DOHH2 (cell line): ENCODE results near the gene SCNN1A.

Experiments used
- H3F3A ChIP-seq: fragments of 200-600 bp; sonication (generic), shearing (Covaris generic); 2 replicates; pipeline ENCODE4 v1.6.0; 2016; ENCODE audit warnings: antibody characterized with exemption, mild to moderate bottlenecking; ENCODE audit not compliant: control insufficient read depth, insufficient read depth
- H3K27ac ChIP-seq: fragments of 200-600 bp; sonication (generic); 2 replicates; pipeline ENCODE4 v1.5.1; 2014; ENCODE audit warnings: low read depth, mild to moderate bottlenecking, low read length, moderate library complexity
- H3K27me3 ChIP-seq: fragments of 200-600 bp; sonication (generic); 2 replicates; pipeline ENCODE4 v1.6.1; 2014; ENCODE audit warnings: mild to moderate bottlenecking, low read length, mixed read lengths; ENCODE audit not compliant: control insufficient read depth
- H3K36me3 ChIP-seq: fragments of 200-600 bp; sonication (generic); 2 replicates; pipeline ENCODE4 v1.6.1; 2014; ENCODE audit warnings: mild to moderate bottlenecking, low read length, moderate library complexity, mixed read lengths; ENCODE audit not compliant: control insufficient read depth
- H3K4me1 ChIP-seq: fragments of 200-600 bp; sonication (generic); 2 replicates; pipeline ENCODE4 v1.6.1; 2014; ENCODE audit warnings: mild to moderate bottlenecking, low read length, mixed read lengths; ENCODE audit not compliant: control insufficient read depth
- H3K4me2 ChIP-seq: fragments of 200-600 bp; sonication (generic); 2 replicates; pipeline ENCODE4 v1.6.0; 2014; ENCODE audit warnings: mild to moderate bottlenecking, low read length, moderate library complexity
- H3K4me3 ChIP-seq: fragments of 200-600 bp; sonication (generic); 2 replicates; pipeline ENCODE4 v1.5.1; 2014; ENCODE audit warnings: mild to moderate bottlenecking, low read length, mixed read lengths
- H3K79me2 ChIP-seq: fragments of 200-600 bp; sonication (generic); 2 replicates; pipeline ENCODE4 v1.6.1; 2014; ENCODE audit warnings: mild to moderate bottlenecking, low read length, mixed read lengths; ENCODE audit not compliant: control insufficient read depth
- H3K9me2 ChIP-seq: fragments of 200-600 bp; sonication (generic); replicated peaks from 2 replicates; pipeline ENCODE4 v1.6.1; 2014; ENCODE audit warnings: mild to moderate bottlenecking, low read length, mixed read lengths; ENCODE audit not compliant: control insufficient read depth
- H3K9me3 ChIP-seq: fragments of 200-600 bp; sonication (generic); 2 replicates; pipeline ENCODE4 v1.6.1; 2014; ENCODE audit warnings: antibody characterized with exemption, low read length, mixed read lengths; ENCODE audit not compliant: control insufficient read depth, insufficient read depth
- H4K20me1 ChIP-seq: fragments of 200-600 bp; sonication (generic); 2 replicates; pipeline ENCODE4 v1.6.0; 2014; ENCODE audit warnings: low read depth, mild to moderate bottlenecking, antibody characterized with exemption, low read length, moderate library complexity; ENCODE audit not compliant: control insufficient read depth, insufficient read depth
- CTCF ChIP-seq: fragments of 200-600 bp; sonication (generic); IDR thresholded peaks from one replicate; pipeline ENCODE4 v1.5.1; 2014; ENCODE audit warnings: antibody characterized with exemption, mild to moderate bottlenecking, low read depth, low read length; ENCODE audit not compliant: poor library complexity, severe bottlenecking
- EZH2phosphoT487 ChIP-seq: fragments of 200-600 bp; sonication (generic); IDR thresholded peaks from 2 replicates; pipeline ENCODE4 v1.6.1; 2017; ENCODE audit warnings: borderline replicate concordance, mild to moderate bottlenecking, antibody characterized with exemption, low read length, moderate library complexity, mixed read lengths

The SCNN1A gene

GRCh38 chr12:6323340-6323994 lies 51.9 kb downstream of the SCNN1A start:
- no peaks in the 10 kb centered on the region for H3K9me2 ChIP-seq
- peak overlapping the region; percentile 43 for H3K4me3 ChIP-seq
- H3K27ac ChIP-seq: no peak overlapping the region
- H3K36me3 ChIP-seq: peaks cover 7% of the 10 kb centered on the region; the same call in 1 of the 2 replicates
- peaks cover 8% of the 10 kb centered on the region; the same call in 1 of the 2 replicates for H3K27me3 ChIP-seq
- no peaks in the 10 kb centered on the region for H3F3A ChIP-seq
- peaks cover 28% of the 10 kb centered on the region for H3K4me1 ChIP-seq
- peak overlapping the region; percentile 71 for H3K4me2 ChIP-seq
- no peaks in the 10 kb centered on the region for H3K9me3 ChIP-seq
- H3K79me2 ChIP-seq: no peaks in the 10 kb centered on the region
- TF ChIP-seq CTCF (peak; percentile 70), EZH2phosphoT487 (no peak)
- H4K20me1 ChIP-seq: no peaks in the 10 kb centered on the region

DNA sequence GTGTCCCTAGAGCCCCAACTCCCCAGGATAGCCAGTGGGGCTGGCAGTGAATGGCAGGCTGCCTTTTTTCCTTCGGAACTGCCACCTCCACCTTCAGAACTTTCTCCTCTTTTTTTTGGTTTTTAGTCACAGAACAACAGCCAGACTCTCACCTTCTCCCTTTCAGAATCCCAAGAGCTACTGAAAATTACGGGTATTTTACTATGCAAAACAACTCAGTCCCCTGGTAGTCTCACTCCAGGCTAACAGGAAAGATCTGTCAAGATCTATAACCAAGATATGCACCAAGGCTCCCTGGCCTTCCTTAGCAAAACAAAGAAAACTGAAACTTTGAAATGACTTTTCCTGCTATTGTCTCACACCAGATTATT lies 52.4 kb downstream of the SCNN1A start:
- H3K4me2 ChIP-seq: peak overlapping the region; percentile 71

DNA sequence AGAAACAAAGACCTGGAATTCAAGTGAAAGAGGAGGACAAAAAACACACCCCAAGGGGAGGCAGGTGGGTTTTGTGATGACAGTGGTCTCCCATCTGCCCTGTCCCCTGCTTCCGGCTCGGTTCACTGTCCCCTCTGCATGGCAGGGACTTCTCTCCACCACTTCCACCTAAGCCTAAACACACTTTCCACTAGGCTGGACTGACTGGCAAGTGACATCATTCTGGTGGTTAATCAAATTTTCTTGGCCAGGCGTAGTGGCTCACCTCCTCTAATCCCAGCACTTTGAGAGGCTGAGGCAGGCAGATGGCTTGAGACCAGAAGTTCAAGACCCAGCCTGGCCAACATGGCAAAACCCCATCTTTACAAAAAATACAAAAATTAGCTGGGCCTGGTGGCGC lies 53.0 kb downstream of the SCNN1A start:
- Histone ChIP-seq H3K27ac (no peak overlapping the region), H3K4me3 (no peak overlapping the region), H3K4me1 (peaks cover 28% of the 10 kb centered on the region), H3F3A (no peaks in the 10 kb centered on the region), H3K36me3 (no peaks in the 10 kb centered on the region; the same call in 1 of the 2 replicates), H3K27me3 (peaks cover 11% of the 10 kb centered on the region; the same call in 1 of the 2 replicates), H3K4me2 (no peak overlapping the region), H3K9me3 (no peaks in the 10 kb centered on the region), H3K9me2 (no peaks in the 10 kb centered on the region), H3K79me2 (no peaks in the 10 kb centered on the region), H4K20me1 (no peaks in the 10 kb centered on the region)
- no peak for TF ChIP-seq EZH2phosphoT487
- TF ChIP-seq CTCF: no peak

More for the DNA sequence above, 52.4 kb downstream of the SCNN1A start:
- H4K20me1 ChIP-seq: no peaks in the 10 kb centered on the region
- H3F3A ChIP-seq: no peaks in the 10 kb centered on the region
- no peak overlapping the region for H3K27ac ChIP-seq
- no peak for TF ChIP-seq EZH2phosphoT487
- no peak for TF ChIP-seq CTCF
- H3K27me3 ChIP-seq: peaks cover 8% of the 10 kb centered on the region; the same call in 1 of the 2 replicates
- no peaks in the 10 kb centered on the region for H3K79me2 ChIP-seq
- peaks cover 4% of the 10 kb centered on the region; the same call in 1 of the 2 replicates for H3K36me3 ChIP-seq
- H3K4me1 ChIP-seq: peaks cover 28% of the 10 kb centered on the region
- no peaks in the 10 kb centered on the region for H3K9me2 ChIP-seq
- H3K9me3 ChIP-seq: no peaks in the 10 kb centered on the region
- H3K4me3 ChIP-seq: peak overlapping the region; percentile 43; the same call in 1 of the 2 replicates
